GM12865 (cell line): ENCODE results near the gene FOXP4.

Experiments
- DNase-seq: peaks from one replicate; pipeline ENCODE4 v3.0.0; 2010; ENCODE audit warnings: low read depth
- H3K4me3 ChIP-seq: 2 replicates; pipeline ENCODE4 v1.5.1; 2011; ENCODE audit warnings: mild to moderate bottlenecking, low read depth, low read length, control low read depth
- CTCF ChIP-seq: IDR thresholded peaks from 2 replicates; pipeline ENCODE4 v1.5.1; 2011; ENCODE audit warnings: low read length, control low read depth, low read depth, inconsistent platforms; ENCODE audit not compliant: insufficient read depth; ENCODE audit errors: missing control alignments

The FOXP4 gene

GRCh38 chr6:41649596-41649995 is 103.4 kb downstream of the FOXP4 start:
- no peak for TF ChIP-seq CTCF
- no peak overlapping the region for H3K4me3 ChIP-seq
- no peak for DNase-seq

GRCh38 chr6:41650120-41650519 is 103.9 kb downstream of the FOXP4 start:
- no peak for TF ChIP-seq CTCF
- DNase-seq: no peak
- no peak overlapping the region for H3K4me3 ChIP-seq

- no peak for TF ChIP-seq CTCF
- DNase-seq: no peak
- no peak overlapping the region for H3K4me3 ChIP-seq
Observed at GRCh38 chr6:41651246-41651961, 105.2 kb downstream of the FOXP4 start.
